ENCODE data around the gene TMEM82.
"Not testable (repeated sequence)": the region's sequence is repeated elsewhere in the genome, so short reads cannot be mapped to it uniquely, and the experiment has no call there.

Gene TMEM82

GRCh38 chr1:15742339-15742801 lies at the start of gene TMEM82:
TMEM82 (plus strand) TSS chr1:15742499; CDS start chr1:15742560, 61 bp downstream.
- H3K27ac ChIP-seq (ENCODE audit: low read depth, low read length) = peak within 1 kb of the TSS; percentile 84
- no peaks in the 10 kb centered on the region for H3K27me3 ChIP-seq (ENCODE audit: control insufficient read depth in 1 of 2, insufficient read depth in 2 of 2, low read length in 2 of 2)
- no peaks in the 10 kb centered on the region for H3K9me3 ChIP-seq (ENCODE audit: control insufficient read depth in 1 of 2, low read length in 2 of 2)
- H3K4me1 ChIP-seq (ENCODE audit: control insufficient read depth in 1 of 2, insufficient read depth in 2 of 2, low read length in 2 of 2) = peaks cover 18 to 32% of the 10 kb centered on the region in 2 donors
- peaks cover 0 to 5% of the 10 kb centered on the region in 2 donors for H3K36me3 ChIP-seq (ENCODE audit: control insufficient read depth in 1 of 2, insufficient read depth in 2 of 2, low read length in 2 of 2)
- H3K4me3 ChIP-seq (ENCODE audit: low read depth in 1 of 2, low read length in 2 of 2) = peak within 1 kb of the TSS; percentile 58 to 65
- peak within 1 kb of the TSS; percentile 70 to 77 for H3K9ac ChIP-seq (ENCODE audit: low read depth in 1 of 2, low read length in 2 of 2)

DNA sequence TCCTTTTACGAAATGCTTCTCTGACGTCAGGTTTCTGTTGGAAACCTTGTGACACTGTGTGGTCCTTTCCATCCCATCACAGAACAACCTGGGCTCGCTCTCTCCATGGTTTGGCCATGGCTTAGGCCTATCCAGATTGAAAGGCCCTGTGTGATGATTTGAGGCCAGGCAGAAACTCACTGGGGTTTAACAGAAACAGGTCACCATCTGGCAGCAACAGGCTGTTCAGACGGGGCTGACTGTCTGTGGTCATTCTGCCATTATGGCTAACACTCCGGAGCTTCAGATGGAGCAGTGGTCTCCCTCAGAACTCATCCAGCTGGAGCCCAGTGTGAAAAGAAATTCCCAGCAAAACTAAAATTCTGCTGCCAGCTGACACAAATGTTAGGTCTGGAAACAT lies 48.9 kb upstream of the TMEM82 start:
- Histone ChIP-seq H3K9me3 (ENCODE audit: control insufficient read depth in 1 of 2, low read length in 2 of 2) (no peaks in the 10 kb centered on the region), H3K27me3 (ENCODE audit: control insufficient read depth in 1 of 2, insufficient read depth in 2 of 2, low read length in 2 of 2) (no peaks in the 10 kb centered on the region), H3K36me3 (ENCODE audit: control insufficient read depth in 1 of 2, insufficient read depth in 2 of 2, low read length in 2 of 2) (no peaks in the 10 kb centered on the region), H3K27ac (ENCODE audit: low read depth, low read length) (no peak overlapping the region), H3K9ac (ENCODE audit: low read depth in 1 of 2, low read length in 2 of 2) (no peak overlapping the region), H3K4me3 (ENCODE audit: low read depth in 1 of 2, low read length in 2 of 2) (no peak overlapping the region), H3K4me1 (ENCODE audit: control insufficient read depth in 1 of 2, insufficient read depth in 2 of 2, low read length in 2 of 2) (peaks cover 4 to 13% of the 10 kb centered on the region in 2 donors)

DNA sequence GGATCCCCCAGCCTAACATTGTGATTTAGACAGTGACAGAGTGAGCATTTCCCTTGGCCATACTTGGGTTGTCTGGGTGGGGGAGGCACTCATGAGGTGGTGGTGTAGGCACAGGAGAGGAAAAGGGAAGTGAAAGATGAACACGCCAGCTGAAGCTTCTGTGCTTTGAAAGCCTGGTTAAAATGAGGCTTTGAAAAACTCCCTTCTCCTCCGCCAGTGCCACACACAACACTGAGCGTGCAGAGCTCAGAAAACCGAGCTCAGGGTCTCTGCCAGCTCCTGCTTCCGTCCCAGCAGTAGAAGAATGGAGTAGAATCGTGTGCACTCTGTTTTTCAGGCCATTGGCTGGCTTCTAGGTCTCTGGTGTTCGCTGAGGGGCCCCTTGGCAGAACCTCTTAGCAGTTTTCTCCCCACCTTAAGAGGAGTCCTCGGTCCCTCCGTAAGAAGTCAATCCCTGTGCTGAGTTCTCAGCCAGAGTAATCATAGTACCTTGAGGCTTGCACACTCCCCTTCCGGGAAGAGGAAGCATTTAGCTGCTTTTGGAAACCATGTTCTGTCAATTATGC lies 45.3 kb upstream of the TMEM82 start:
- H3K4me3 ChIP-seq (ENCODE audit: low read depth in 1 of 2, low read length in 2 of 2) = peak overlapping the region in 1 of 2 donors; percentile 43
- no peaks in the 10 kb centered on the region for H3K27me3 ChIP-seq (ENCODE audit: control insufficient read depth in 1 of 2, insufficient read depth in 2 of 2, low read length in 2 of 2)
- H3K4me1 ChIP-seq (ENCODE audit: control insufficient read depth in 1 of 2, insufficient read depth in 2 of 2, low read length in 2 of 2) = peaks cover 3 to 13% of the 10 kb centered on the region in 2 donors
- no peaks in the 10 kb centered on the region for H3K9me3 ChIP-seq (ENCODE audit: control insufficient read depth in 1 of 2, low read length in 2 of 2)
- H3K27ac ChIP-seq (ENCODE audit: low read depth, low read length) = no peak overlapping the region
- no peaks in the 10 kb centered on the region for H3K36me3 ChIP-seq (ENCODE audit: control insufficient read depth in 1 of 2, insufficient read depth in 2 of 2, low read length in 2 of 2)
- H3K9ac ChIP-seq (ENCODE audit: low read depth in 1 of 2, low read length in 2 of 2) = no peak overlapping the region

GRCh38 chr1:15698201-15698600 lies 44.1 kb upstream of the TMEM82 start:
- Histone ChIP-seq H3K36me3 (ENCODE audit: control insufficient read depth in 1 of 2, insufficient read depth in 2 of 2, low read length in 2 of 2) (no peaks in the 10 kb centered on the region), H3K27me3 (ENCODE audit: control insufficient read depth in 1 of 2, insufficient read depth in 2 of 2, low read length in 2 of 2) (no peaks in the 10 kb centered on the region), H3K9me3 (ENCODE audit: control insufficient read depth in 1 of 2, low read length in 2 of 2) (no peaks in the 10 kb centered on the region), H3K4me1 (ENCODE audit: control insufficient read depth in 1 of 2, insufficient read depth in 2 of 2, low read length in 2 of 2) (peaks cover 6 to 17% of the 10 kb centered on the region in 2 donors), H3K27ac (ENCODE audit: low read depth, low read length) (no peak overlapping the region), H3K9ac (ENCODE audit: low read depth in 1 of 2, low read length in 2 of 2) (no peak overlapping the region), H3K4me3 (ENCODE audit: low read depth in 1 of 2, low read length in 2 of 2) (no peak overlapping the region)

DNA sequence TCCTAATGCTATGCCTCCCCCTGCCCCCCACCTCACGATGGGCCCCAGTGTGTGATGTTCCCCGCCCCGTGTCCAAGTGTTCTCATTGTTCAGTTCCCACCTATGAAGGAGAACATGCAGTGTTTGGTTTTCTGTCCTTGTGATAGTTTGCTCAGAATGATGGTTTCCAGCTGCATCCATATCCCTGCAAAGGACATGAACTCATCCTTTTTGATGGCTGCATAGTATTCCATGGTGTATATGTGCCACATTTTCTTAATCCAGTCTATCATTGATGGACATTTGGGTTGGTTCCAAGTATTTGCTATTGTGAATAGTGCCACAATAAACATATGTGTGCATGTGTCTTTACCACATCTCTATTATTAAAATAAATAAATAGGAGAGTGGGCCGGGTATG lies 43.0 kb upstream of the TMEM82 start:
- H3K9me3 ChIP-seq (ENCODE audit: control insufficient read depth in 1 of 2, low read length in 2 of 2); H3K27me3 ChIP-seq (ENCODE audit: control insufficient read depth in 1 of 2, insufficient read depth in 2 of 2, low read length in 2 of 2); H3K9ac ChIP-seq (ENCODE audit: low read depth in 1 of 2, low read length in 2 of 2); H3K36me3 ChIP-seq (ENCODE audit: control insufficient read depth in 1 of 2, insufficient read depth in 2 of 2, low read length in 2 of 2); H3K4me3 ChIP-seq (ENCODE audit: low read depth in 1 of 2, low read length in 2 of 2); H3K27ac ChIP-seq (ENCODE audit: low read depth, low read length): not testable (repeated sequence)
- peaks cover 16 to 26% of the 10 kb centered on the region in 2 donors for H3K4me1 ChIP-seq (ENCODE audit: control insufficient read depth in 1 of 2, insufficient read depth in 2 of 2, low read length in 2 of 2)

- no peak overlapping the region for H3K27ac ChIP-seq (ENCODE audit: low read depth, low read length)
- H3K9ac ChIP-seq (ENCODE audit: low read depth in 1 of 2, low read length in 2 of 2) = no peak overlapping the region
- peaks cover 21 to 30% of the 10 kb centered on the region in 2 donors for H3K4me1 ChIP-seq (ENCODE audit: control insufficient read depth in 1 of 2, insufficient read depth in 2 of 2, low read length in 2 of 2)
- no peaks in the 10 kb centered on the region for H3K9me3 ChIP-seq (ENCODE audit: control insufficient read depth in 1 of 2, low read length in 2 of 2)
- peaks cover 0 to 3% of the 10 kb centered on the region in 2 donors for H3K36me3 ChIP-seq (ENCODE audit: control insufficient read depth in 1 of 2, insufficient read depth in 2 of 2, low read length in 2 of 2)
- no peaks in the 10 kb centered on the region for H3K27me3 ChIP-seq (ENCODE audit: control insufficient read depth in 1 of 2, insufficient read depth in 2 of 2, low read length in 2 of 2)
- H3K4me3 ChIP-seq (ENCODE audit: low read depth in 1 of 2, low read length in 2 of 2) = no peak overlapping the region
These were observed 41.8 kb upstream of the TMEM82 start for GRCh38 chr1:15700508-15700907.

GRCh38 chr1:15701784-15702183 lies 40.5 kb upstream of the TMEM82 start:
- Histone ChIP-seq H3K4me1 (ENCODE audit: control insufficient read depth in 1 of 2, insufficient read depth in 2 of 2, low read length in 2 of 2) (peaks cover 21 to 30% of the 10 kb centered on the region in 2 donors), H3K4me3 (ENCODE audit: low read depth in 1 of 2, low read length in 2 of 2) (no peak overlapping the region), H3K27me3 (ENCODE audit: control insufficient read depth in 1 of 2, insufficient read depth in 2 of 2, low read length in 2 of 2) (no peaks in the 10 kb centered on the region), H3K9ac (ENCODE audit: low read depth in 1 of 2, low read length in 2 of 2) (no peak overlapping the region), H3K36me3 (ENCODE audit: control insufficient read depth in 1 of 2, insufficient read depth in 2 of 2, low read length in 2 of 2) (peaks cover 0 to 8% of the 10 kb centered on the region in 2 donors), H3K27ac (ENCODE audit: low read depth, low read length) (no peak overlapping the region), H3K9me3 (ENCODE audit: control insufficient read depth in 1 of 2, low read length in 2 of 2) (no peaks in the 10 kb centered on the region)

DNA sequence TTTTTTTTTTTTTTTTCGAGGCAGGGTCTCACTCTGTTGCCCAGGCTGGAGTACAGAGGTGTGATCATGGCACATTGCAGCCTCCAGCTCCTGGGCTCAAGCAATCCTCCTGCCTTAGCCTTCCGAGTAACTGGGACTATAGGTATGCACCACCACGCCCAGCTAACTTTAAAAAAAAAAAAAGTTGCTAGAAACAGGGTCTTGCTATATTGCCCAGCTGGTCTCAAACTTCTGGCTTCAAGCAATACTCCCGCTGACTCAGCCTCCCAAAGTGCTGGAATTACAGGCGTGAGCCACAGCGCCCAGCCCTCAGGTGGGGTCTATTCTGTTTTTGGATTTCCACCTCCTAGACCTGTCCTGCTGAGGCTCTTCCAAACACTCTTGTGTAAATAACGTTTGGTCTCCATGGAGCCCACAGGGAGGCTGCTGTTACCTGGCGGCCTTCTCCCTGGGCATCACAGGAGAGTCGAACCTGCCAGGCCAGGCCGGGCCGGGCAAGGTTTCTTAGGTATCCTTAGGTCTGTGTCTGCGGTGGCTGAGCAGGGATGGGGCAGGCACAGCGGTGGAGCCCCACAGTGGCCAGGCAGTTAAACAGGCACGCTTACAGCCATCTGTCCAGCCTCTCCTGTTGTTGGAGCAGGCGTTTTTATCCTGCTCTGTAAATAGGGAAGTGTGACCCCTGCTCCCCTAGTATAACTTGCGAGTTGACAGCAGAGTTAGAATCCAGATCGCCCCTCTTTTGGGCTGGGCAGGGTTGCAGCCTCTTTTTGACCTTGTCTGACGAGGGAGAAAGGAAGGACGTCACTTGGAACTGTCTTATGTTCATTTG lies 39.4 kb upstream of the TMEM82 start:
- Histone ChIP-seq H3K4me1 (ENCODE audit: control insufficient read depth in 1 of 2, insufficient read depth in 2 of 2, low read length in 2 of 2) (peaks cover 21% of the 10 kb centered on the region in 2 donors), H3K27me3 (ENCODE audit: control insufficient read depth in 1 of 2, insufficient read depth in 2 of 2, low read length in 2 of 2) (no peaks in the 10 kb centered on the region), H3K27ac (ENCODE audit: low read depth, low read length) (peak overlapping the region; percentile 63), H3K4me3 (ENCODE audit: low read depth in 1 of 2, low read length in 2 of 2) (peak overlapping the region; percentile 29 to 41), H3K9me3 (ENCODE audit: control insufficient read depth in 1 of 2, low read length in 2 of 2) (no peaks in the 10 kb centered on the region), H3K9ac (ENCODE audit: low read depth in 1 of 2, low read length in 2 of 2) (peak overlapping the region; percentile 23 to 43), H3K36me3 (ENCODE audit: control insufficient read depth in 1 of 2, insufficient read depth in 2 of 2, low read length in 2 of 2) (peaks cover 0 to 8% of the 10 kb centered on the region in 2 donors)

DNA sequence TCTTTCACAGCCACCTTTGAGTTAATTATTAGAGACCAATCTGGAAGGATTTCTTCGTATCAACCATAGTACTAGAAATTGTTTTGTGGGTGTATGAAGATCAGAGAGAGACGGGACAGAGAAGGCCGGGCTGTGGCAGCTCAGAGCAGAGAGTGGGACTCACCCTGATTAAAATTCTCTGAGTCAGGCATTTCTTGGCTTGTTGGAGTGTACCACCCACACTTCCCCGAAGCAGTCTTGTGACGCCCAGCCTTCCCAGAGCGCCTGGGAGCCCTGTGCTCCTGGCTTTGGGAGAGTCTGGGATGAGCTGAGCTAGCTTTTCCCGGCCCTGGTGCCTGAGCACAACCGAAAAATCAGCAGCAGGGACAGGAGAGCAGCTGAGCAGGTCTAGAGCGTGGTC lies 38.7 kb upstream of the TMEM82 start:
- H3K36me3 ChIP-seq (ENCODE audit: control insufficient read depth in 1 of 2, insufficient read depth in 2 of 2, low read length in 2 of 2) = peaks cover 0 to 8% of the 10 kb centered on the region in 2 donors
- peak overlapping the region; percentile 63 for H3K27ac ChIP-seq (ENCODE audit: low read depth, low read length)
- H3K4me1 ChIP-seq (ENCODE audit: control insufficient read depth in 1 of 2, insufficient read depth in 2 of 2, low read length in 2 of 2) = peaks cover 17 to 21% of the 10 kb centered on the region in 2 donors
- H3K9ac ChIP-seq (ENCODE audit: low read depth in 1 of 2, low read length in 2 of 2) = peak overlapping the region; percentile 23 to 43
- no peaks in the 10 kb centered on the region for H3K27me3 ChIP-seq (ENCODE audit: control insufficient read depth in 1 of 2, insufficient read depth in 2 of 2, low read length in 2 of 2)
- H3K4me3 ChIP-seq (ENCODE audit: low read depth in 1 of 2, low read length in 2 of 2) = peak overlapping the region; percentile 29 to 41
- H3K9me3 ChIP-seq (ENCODE audit: control insufficient read depth in 1 of 2, low read length in 2 of 2) = no peaks in the 10 kb centered on the region

DNA sequence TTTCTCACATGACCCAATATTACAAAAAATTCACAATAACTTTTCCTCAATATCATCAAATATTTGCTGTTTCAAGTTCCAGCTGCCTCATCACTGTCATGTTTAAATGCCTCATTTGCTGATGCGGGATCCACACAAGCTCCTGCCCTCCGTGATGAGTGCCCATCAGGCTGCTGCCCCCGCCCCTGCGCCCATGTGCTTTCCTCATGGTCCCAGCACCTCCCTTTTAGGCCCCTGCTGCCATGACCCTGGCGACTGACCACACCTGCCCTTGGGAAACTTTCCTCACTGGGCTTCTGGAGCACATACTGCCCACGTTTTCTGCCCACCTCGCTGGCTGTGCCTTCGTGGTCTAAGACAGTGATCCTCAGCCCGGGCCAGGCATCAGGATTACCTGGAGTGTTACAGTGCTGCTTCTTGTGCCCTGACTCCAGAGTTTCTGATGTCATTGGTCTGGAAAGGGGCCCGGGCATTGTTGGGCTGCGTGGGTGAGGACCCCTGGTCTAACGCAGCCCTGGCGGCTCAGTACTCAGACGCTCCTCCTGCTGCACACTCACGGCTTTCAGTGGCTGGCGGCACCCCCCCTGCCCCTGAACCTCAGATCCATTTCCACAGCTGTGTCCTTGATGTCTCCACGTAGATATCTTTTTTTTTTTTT lies 37.6 kb upstream of the TMEM82 start:
- Histone ChIP-seq H3K27ac (ENCODE audit: low read depth, low read length) (no peak overlapping the region), H3K9me3 (ENCODE audit: control insufficient read depth in 1 of 2, low read length in 2 of 2) (no peaks in the 10 kb centered on the region), H3K9ac (ENCODE audit: low read depth in 1 of 2, low read length in 2 of 2) (no peak overlapping the region), H3K4me3 (ENCODE audit: low read depth in 1 of 2, low read length in 2 of 2) (no peak overlapping the region), H3K4me1 (ENCODE audit: control insufficient read depth in 1 of 2, insufficient read depth in 2 of 2, low read length in 2 of 2) (peaks cover 17 to 21% of the 10 kb centered on the region in 2 donors), H3K36me3 (ENCODE audit: control insufficient read depth in 1 of 2, insufficient read depth in 2 of 2, low read length in 2 of 2) (peaks cover 0 to 8% of the 10 kb centered on the region in 2 donors), H3K27me3 (ENCODE audit: control insufficient read depth in 1 of 2, insufficient read depth in 2 of 2, low read length in 2 of 2) (no peaks in the 10 kb centered on the region)
